GM19035 (cell line): ENCODE results near the gene NCAPD2.
A peak's percentile ranks its signal among the peaks of the same experiment; 100 is the strongest.
"Not testable (repeated sequence)": the region's sequence is repeated elsewhere in the genome, so short reads cannot be mapped to it uniquely, and the experiment has no call there.

Experiments used
- ATAC-seq: cut with Tn5 transposase; IDR thresholded peaks from one replicate; pipeline ENCODE4 v1.9.1; 2021; ENCODE audit not compliant: unreplicated experiment

Gene NCAPD2

DNA sequence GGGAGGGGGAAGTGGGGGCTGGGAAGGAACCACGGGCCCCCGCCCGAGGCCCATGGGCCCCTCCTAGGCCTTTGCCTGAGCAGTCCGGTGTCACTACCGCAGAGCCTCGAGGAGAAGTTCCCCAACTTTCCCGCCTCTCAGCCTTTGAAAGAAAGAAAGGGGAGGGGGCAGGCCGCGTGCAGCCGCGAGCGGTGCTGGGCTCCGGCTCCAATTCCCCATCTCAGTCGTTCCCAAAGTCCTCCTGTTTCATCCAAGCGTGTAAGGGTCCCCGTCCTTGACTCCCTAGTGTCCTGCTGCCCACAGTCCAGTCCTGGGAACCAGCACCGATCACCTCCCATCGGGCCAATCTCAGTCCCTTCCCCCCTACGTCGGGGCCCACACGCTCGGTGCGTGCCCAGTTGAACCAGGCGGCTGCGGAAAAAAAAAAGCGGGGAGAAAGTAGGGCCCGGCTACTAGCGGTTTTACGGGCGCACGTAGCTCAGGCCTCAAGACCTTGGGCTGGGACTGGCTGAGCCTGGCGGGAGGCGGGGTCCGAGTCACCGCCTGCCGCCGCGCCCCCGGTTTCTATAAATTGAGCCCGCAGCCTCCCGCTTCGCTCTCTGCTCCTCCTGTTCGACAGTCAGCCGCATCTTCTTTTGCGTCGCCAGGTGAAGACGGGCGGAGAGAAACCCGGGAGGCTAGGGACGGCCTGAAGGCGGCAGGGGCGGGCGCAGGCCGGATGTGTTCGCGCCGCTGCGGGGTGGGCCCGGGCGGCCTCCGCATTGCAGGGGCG, 40.2 kb downstream of the NCAPD2 start, which contains the start of gene GAPDH:
Gene GAPDH, plus strand, starts transcription at position 595 of the 772 bp plus-strand sequence. CDS start 316 bp downstream, outside the sequence.
- peak; percentile 55 for ATAC-seq

DNA sequence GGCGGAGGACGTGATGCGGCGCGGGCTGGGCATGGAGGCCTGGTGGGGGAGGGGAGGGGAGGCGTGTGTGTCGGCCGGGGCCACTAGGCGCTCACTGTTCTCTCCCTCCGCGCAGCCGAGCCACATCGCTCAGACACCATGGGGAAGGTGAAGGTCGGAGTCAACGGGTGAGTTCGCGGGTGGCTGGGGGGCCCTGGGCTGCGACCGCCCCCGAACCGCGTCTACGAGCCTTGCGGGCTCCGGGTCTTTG, 40.7 kb downstream of the NCAPD2 start:
- peak; percentile 2 for ATAC-seq

DNA sequence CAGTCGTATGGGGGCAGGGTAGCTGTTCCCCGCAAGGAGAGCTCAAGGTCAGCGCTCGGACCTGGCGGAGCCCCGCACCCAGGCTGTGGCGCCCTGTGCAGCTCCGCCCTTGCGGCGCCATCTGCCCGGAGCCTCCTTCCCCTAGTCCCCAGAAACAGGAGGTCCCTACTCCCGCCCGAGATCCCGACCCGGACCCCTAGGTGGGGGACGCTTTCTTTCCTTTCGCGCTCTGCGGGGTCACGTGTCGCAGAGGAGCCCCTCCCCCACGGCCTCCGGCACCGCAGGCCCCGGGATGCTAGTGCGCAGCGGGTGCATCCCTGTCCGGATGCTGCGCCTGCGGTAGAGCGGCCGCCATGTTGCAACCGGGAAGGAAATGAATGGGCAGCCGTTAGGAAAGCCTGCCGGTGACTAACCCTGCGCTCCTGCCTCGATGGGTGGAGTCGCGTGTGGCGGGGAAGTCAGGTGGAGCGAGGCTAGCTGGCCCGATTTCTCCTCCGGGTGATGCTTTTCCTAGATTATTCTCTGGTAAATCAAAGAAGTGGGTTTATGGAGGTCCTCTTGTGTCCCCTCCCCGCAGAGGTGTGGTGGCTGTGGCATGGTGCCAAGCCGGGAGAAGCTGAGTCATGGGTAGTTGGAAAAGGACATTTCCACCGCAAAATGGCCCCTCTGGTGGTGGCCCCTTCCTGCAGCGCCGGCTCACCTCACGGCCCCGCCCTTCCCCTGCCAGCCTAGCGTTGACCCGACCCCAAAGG, 41.2 kb downstream of the NCAPD2 start:
- peak; percentile 3 for ATAC-seq

DNA sequence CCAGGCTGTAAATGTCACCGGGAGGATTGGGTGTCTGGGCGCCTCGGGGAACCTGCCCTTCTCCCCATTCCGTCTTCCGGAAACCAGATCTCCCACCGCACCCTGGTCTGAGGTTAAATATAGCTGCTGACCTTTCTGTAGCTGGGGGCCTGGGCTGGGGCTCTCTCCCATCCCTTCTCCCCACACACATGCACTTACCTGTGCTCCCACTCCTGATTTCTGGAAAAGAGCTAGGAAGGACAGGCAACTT, 41.7 kb downstream of the NCAPD2 start:
- no peak for ATAC-seq

DNA sequence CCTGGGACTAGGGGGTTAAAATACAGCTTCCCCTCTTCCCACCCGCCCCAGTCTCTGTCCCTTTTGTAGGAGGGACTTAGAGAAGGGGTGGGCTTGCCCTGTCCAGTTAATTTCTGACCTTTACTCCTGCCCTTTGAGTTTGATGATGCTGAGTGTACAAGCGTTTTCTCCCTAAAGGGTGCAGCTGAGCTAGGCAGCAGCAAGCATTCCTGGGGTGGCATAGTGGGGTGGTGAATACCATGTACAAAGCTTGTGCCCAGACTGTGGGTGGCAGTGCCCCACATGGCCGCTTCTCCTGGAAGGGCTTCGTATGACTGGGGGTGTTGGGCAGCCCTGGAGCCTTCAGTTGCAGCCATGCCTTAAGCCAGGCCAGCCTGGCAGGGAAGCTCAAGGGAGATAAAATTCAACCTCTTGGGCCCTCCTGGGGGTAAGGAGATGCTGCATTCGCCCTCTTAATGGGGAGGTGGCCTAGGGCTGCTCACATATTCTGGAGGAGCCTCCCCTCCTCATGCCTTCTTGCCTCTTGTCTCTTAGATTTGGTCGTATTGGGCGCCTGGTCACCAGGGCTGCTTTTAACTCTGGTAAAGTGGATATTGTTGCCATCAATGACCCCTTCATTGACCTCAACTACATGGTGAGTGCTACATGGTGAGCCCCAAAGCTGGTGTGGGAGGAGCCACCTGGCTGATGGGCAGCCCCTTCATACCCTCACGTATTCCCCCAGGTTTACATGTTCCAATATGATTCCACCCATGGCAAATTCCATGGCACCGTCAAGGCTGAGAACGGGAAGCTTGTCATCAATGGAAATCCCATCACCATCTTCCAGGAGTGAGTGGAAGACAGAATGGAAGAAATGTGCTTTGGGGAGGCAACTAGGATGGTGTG, 42.3 kb downstream of the NCAPD2 start:
- no peak for ATAC-seq

DNA sequence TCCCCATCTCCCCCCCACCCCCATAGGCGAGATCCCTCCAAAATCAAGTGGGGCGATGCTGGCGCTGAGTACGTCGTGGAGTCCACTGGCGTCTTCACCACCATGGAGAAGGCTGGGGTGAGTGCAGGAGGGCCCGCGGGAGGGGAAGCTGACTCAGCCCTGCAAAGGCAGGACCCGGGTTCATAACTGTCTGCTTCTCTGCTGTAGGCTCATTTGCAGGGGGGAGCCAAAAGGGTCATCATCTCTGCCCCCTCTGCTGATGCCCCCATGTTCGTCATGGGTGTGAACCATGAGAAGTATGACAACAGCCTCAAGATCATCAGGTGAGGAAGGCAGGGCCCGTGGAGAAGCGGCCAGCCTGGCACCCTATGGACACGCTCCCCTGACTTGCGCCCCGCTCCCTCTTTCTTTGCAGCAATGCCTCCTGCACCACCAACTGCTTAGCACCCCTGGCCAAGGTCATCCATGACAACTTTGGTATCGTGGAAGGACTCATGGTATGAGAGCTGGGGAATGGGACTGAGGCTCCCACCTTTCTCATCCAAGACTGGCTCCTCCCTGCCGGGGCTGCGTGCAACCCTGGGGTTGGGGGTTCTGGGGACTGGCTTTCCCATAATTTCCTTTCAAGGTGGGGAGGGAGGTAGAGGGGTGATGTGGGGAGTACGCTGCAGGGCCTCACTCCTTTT, 43.1 kb downstream of the NCAPD2 start:
- no peak for ATAC-seq

DNA sequence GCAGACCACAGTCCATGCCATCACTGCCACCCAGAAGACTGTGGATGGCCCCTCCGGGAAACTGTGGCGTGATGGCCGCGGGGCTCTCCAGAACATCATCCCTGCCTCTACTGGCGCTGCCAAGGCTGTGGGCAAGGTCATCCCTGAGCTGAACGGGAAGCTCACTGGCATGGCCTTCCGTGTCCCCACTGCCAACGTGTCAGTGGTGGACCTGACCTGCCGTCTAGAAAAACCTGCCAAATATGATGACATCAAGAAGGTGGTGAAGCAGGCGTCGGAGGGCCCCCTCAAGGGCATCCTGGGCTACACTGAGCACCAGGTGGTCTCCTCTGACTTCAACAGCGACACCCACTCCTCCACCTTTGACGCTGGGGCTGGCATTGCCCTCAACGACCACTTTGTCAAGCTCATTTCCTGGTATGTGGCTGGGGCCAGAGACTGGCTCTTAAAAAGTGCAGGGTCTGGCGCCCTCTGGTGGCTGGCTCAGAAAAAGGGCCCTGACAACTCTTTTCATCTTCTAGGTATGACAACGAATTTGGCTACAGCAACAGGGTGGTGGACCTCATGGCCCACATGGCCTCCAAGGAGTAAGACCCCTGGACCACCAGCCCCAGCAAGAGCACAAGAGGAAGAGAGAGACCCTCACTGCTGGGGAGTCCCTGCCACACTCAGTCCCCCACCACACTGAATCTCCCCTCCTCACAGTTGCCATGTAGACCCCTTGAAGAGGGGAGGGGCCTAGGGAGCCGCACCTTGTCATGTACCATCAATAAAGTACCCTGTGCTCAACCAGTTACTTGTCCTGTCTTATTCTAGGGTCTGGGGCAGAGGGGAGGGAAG, 43.9 kb downstream of the NCAPD2 start:
- ATAC-seq = not testable (repeated sequence)

DNA sequence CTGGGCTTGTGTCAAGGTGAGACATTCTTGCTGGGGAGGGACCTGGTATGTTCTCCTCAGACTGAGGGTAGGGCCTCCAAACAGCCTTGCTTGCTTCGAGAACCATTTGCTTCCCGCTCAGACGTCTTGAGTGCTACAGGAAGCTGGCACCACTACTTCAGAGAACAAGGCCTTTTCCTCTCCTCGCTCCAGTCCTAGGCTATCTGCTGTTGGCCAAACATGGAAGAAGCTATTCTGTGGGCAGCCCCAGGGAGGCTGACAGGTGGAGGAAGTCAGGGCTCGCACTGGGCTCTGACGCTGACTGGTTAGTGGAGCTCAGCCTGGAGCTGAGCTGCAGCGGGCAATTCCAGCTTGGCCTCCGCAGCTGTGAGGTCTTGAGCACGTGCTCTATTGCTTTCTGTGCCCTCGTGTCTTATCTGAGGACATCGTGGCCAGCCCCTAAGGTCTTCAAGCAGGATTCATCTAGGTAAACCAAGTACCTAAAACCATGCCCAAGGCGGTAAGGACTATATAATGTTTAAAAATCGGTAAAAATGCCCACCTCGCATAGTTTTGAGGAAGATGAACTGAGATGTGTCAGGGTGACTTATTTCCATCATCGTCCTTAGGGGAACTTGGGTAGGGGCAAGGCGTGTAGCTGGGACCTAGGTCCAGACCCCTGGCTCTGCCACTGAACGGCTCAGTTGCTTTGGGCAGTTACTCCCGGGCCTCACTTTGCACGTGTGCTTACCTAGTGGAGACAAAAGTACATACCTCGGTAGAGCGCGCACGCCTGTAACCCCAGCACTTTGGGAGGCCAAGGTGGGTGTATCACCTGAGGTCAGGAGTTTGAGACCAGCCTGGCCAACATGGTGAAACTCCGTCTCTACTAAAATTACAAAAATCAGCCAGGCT, 44.8 kb downstream of the NCAPD2 start:
- ATAC-seq = no peak

DNA sequence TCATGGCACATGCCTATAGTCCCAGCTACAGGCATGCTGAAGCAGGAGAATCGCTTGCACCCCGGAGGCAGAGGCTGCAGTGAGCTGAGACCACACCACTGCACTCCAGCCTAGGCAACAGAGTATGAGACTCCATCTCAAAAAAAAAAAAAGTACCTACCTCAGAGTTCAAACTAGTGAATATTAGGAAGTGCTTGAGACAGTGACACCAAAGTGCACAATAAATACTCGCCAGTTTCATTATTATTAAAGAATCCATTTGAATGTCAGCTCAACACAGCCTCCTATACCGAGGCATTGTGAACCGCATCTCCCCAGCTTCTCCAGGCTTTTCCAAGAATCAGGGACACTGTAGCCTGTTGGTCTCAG, 45.4 kb downstream of the NCAPD2 start:
- no peak for ATAC-seq

DNA sequence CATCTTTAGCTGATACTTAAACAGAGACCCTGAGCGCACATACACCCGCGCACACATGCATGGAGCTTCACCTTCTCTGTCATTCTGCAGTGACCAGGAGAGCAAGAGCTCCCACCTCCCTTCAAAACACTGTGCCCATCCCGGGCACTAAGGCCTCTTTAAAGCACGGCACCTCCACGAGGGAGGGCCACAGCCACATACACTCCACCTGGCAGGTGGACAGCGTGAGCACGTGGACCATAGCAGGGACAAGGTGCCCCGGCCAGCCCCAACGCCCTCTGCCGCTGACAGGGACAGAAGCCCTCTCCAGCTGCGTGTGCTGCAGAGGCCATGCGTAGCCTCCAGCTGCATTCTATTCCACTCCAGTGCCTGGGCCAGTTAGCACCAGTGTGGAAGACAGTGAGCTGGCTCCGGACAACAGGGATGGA, 45.8 kb downstream of the NCAPD2 start:
- no peak for ATAC-seq

DNA sequence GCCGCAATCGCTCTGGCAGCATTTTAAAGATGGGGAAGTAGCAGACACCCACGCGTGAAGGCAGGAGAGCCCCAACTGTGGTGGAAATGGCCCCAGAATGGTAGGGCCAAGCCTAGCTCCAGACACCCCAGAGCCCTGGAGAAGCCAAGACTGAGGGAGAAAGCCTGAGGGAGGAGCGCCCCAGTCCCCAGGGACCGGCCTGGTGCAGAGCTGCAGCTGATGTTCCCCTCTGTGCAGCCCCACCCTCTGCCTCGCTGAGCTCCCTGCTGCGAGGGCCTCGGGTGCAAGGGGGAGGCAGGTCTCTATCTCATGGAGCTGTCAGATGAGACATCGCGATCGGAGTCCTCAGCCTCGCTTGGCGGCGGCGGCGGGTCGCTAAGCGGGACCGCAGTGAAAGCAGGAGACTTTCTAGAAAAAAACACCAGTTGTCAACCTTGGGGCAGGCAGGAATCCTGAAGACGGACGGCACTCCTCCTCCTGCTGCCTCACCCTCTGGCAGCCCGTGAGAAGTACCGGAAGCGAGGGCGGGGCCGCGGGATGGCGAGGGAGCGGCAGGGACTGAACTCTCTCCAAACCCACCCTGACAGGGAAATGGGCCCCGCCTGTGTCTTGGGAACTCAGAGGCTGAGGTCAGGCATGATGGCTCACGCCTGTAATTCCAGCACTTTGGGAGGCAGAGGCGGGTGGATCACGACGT, 46.4 kb downstream of the NCAPD2 start:
- no peak for ATAC-seq

DNA sequence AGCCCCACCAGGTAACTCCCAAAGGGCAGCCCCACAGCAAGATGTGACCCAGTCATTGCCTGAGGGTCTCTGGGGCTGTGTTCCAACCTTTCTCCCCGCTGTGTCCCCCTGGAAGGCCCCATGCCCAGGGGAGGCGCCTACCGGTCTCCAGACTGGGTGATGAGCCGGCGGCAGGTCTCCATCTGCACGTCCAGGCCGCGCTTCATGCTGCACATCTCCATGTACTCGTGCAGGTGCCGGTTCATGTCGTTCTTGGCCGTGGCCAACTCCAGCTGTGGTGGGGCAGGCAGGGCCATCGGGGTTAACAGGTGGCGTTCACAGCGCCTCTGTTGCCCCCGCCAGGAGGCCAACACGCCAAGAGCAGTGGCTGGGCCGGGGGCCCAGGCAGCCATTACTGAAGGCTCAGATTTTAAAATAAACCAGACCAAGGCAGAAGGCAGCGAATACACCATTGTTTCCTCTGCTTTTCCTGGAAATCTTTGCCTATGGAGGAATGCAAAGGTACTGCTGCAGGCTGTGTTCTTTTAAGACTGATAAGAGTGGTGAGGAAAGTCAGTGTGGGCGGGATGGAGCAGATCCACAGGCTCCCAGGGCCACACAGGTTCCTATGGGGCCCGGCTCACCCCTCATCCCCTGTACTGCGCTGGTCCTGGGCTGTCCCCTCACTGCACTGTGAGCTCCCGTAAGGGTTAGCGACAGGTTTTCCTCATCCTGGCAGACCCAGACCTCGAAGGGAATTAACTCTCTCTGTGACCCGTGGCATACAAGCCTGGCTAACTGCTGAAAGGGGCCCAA, 47.7 kb downstream of the NCAPD2 start:
- no peak for ATAC-seq

DNA sequence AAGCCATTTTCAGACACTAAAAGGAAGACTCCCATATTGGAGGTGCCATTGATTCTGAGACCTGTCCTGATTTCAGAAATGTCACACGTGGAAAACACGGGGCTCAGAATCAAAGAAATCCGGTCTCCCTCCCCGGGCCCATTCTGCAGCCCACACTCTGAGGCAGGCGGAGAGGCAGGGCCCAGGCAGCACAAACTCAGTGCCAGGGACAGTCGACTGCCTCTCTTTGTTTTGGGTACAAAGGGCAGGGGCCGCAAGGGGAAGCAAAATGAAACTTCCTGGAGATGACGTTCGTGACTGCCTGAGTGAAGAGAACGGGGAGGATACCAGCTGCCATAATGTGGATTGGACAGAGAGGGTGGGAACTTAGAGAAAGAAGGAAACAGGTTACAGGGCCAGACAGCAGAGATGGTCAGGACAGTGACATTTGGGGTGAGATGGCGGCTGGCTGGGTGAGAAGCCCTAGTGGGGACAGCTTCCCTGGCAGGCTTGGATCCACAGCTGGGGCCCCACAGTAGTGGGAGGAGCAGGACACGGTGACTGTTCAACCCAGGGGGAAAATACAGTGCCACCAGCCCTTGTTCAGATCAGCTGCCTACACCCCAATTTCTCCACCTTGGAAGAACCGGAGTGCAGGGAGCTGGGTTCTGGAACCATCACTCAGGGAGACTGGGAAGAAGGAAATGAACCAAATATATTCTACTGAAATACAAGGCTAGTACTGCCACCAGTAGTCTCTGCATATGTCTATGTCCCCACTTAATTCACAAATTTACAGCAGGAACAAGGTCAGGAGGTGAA, 48.5 kb downstream of the NCAPD2 start:
- no peak for ATAC-seq

DNA sequence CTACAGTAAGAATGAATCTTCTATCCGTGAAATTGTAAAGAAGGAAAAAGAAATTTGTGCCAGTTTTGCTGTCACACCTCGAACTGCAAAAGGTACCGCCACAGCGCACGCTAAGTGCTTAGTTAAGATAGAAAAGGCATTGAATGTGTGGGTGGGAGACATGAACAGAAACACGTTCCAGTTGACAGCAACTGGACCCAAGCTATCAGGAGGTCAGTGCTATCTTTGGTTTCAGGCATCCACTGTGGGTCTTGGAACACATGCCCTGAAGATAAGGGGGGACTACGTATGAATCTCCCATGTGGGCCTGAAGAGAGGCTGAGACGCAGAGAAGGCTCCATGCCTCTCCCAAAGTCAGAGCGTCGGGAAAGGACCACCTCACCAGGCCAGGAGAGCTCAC, 52.1 kb downstream of the NCAPD2 start:
- no peak for ATAC-seq

DNA sequence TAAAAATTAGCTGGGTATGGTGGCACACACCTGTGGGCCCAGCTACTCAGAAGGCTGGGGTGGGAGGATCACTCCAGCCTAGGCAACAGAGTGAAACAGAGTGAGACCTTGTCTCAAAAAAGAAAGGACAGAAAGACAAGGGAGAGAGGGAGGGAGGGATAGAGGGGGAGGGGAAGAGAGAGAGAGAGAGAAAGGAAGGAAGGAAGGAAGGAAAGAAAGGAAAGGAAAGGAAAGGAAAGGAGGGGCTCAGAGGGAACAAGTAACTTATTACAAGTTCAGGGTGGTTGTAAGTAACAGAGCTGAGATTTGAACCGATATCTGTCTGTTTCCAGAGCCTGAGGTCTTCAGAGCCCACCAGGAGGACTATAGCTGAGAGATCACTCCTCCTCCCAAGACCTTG, 53.7 kb downstream of the NCAPD2 start:
- no peak for ATAC-seq

DNA sequence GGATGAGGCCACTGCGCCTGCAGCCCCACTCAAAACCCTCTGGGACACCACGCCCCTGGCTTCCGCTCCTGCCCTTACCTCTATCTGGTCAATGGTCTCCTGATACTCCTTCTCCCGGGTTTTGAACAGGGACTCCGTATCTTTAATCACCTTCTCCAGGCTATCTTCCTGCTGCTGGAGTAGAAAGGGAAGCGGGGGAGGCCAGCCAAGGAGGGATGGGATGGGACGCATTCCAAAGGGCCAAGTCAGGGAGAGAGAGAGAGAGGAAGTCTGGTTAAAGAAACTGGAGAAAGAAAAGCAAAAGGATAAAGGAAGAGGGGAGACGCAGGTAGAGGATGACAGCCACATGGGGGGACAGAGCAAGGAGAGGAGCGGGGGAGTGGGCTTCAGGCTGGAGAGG, 54.1 kb downstream of the NCAPD2 start:
- ATAC-seq = no peak

DNA sequence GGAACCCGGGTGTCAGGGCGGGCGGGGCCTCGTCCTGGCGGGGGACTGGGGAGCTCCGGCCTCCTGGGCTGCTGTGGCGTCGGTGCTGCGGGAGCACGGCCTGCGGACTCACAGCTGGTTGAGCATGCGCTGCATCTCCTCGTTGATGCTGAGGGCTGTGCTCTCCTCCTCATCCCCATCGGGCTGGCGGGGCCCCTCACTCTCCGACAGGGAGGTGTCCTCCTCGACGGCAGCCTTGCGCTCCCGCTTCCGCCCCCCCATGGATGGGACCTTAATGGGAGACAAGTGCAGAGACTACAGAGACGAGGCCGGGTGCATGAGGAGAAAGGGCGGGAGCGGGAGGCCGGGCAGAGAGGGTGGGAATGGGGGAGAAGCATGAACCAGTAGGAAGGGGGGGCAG, 54.7 kb downstream of the NCAPD2 start:
- ATAC-seq = no peak
